GM21723 (cell line): ENCODE measurements around the gene CPB2.

Experiments used
- ATAC-seq: cut with Tn5 transposase; IDR thresholded peaks from one replicate; pipeline ENCODE4 v1.9.1; 2021; ENCODE audit warnings: mild to moderate bottlenecking, moderate library complexity; ENCODE audit not compliant: unreplicated experiment

The CPB2 gene

GRCh38 chr13:46127358-46128023 is 22.7 kb upstream of the CPB2 start:
- ATAC-seq: no peak

- peak; percentile 85 for ATAC-seq
Measured at GRCh38 chr13:46126552-46127357, 21.9 kb upstream of the CPB2 start.

GRCh38 chr13:46126056-46126455 is 21.2 kb upstream of the CPB2 start:
- ATAC-seq: no peak

GRCh38 chr13:46124967-46125933 is 20.4 kb upstream of the CPB2 start:
- no peak for ATAC-seq

- ATAC-seq: no peak
Measured at GRCh38 chr13:46124531-46124966, 19.7 kb upstream of the CPB2 start.

- no peak for ATAC-seq
Measured at GRCh38 chr13:46122304-46122703, 17.5 kb upstream of the CPB2 start.

- no peak for ATAC-seq
Measured at GRCh38 chr13:46121597-46122163, 16.8 kb upstream of the CPB2 start.

GRCh38 chr13:46121033-46121432 is 16.2 kb upstream of the CPB2 start:
- no peak for ATAC-seq

- ATAC-seq: no peak
Measured at GRCh38 chr13:46119883-46120614, 15.2 kb upstream of the CPB2 start.

- ATAC-seq: no peak
Measured at GRCh38 chr13:46116653-46117502, 12.0 kb upstream of the CPB2 start.

- no peak for ATAC-seq
Measured at GRCh38 chr13:46114613-46115012, 9.8 kb upstream of the CPB2 start.

- no peak for ATAC-seq
Measured at GRCh38 chr13:46113596-46113995, 8.8 kb upstream of the CPB2 start.

GRCh38 chr13:46111151-46111550 is 6.3 kb upstream of the CPB2 start:
- ATAC-seq: no peak

GRCh38 chr13:46109451-46109850 is 4.6 kb upstream of the CPB2 start:
- ATAC-seq: no peak

- ATAC-seq: peak; percentile 59
Measured at GRCh38 chr13:46106839-46107371, 2.1 kb upstream of the CPB2 start.

- no peak for ATAC-seq
Measured at GRCh38 chr13:46103037-46103436, 1.8 kb downstream of the CPB2 start.

GRCh38 chr13:46102255-46102605 is 2.6 kb downstream of the CPB2 start:
- no peak for ATAC-seq

- ATAC-seq: no peak
Measured at GRCh38 chr13:46101484-46102254, 3.2 kb downstream of the CPB2 start.
